SK-N-SH (cell line): ENCODE data around the gene FBXL22.

Source experiments
- EP300 ChIP-seq, 2 experiments: IDR thresholded peaks; 2 replicates each; pipeline versions ENCODE4 v1.4.0 to v1.6.1; 2012; ENCODE audit warnings: borderline replicate concordance in 1 of 2, low read depth in 1 of 2, low read length in 1 of 2
- EZH2phosphoT487 ChIP-seq: fragments of 200-600 bp; sonication (generic); IDR thresholded peaks from 2 replicates; pipeline ENCODE4 v1.6.1; 2017; ENCODE audit warnings: low read depth, mixed run types, mild to moderate bottlenecking, antibody characterized with exemption, moderate library complexity, borderline replicate concordance
- NFIC ChIP-seq: IDR thresholded peaks from 2 replicates; pipeline ENCODE4 v1.4.0; 2012; ENCODE audit warnings: borderline replicate concordance
- NRF1 ChIP-seq: IDR thresholded peaks from 2 replicates; pipeline ENCODE4 v1.6.1; 2012; ENCODE audit warnings: low read depth, mild to moderate bottlenecking, low read length
- POLR2AphosphoS5 ChIP-seq: IDR thresholded peaks from 2 replicates; pipeline ENCODE4 v1.6.1; 2012; ENCODE audit warnings: low read depth, low read length
- RFX5 ChIP-seq: IDR thresholded peaks from 2 replicates; pipeline ENCODE4 v1.6.1; 2012; ENCODE audit warnings: mild to moderate bottlenecking, improper control_type of control experiment, low read length
- SMC3 ChIP-seq: IDR thresholded peaks from 2 replicates; pipeline ENCODE4 v1.6.1; 2012; ENCODE audit warnings: low read depth, low read length, improper control_type of control experiment
- TCF12 ChIP-seq: IDR thresholded peaks from 2 replicates; pipeline ENCODE4 v1.4.0; 2012
- TF ChIP-seq, protein P1 (sequence below): fragments of 200-600 bp; sonication (generic); IDR thresholded peaks from 2 replicates; pipeline ENCODE4 v1.6.1; 2017; ENCODE audit warnings: antibody characterized with exemption, mild to moderate bottlenecking, moderate library complexity
- TF ChIP-seq, protein P2 (sequence below): fragments of 150-350 bp; IDR thresholded peaks from 2 replicates; pipeline ENCODE4 v1.6.1; 2016; ENCODE audit warnings: mild to moderate bottlenecking, low read depth, low read length

DNA sequence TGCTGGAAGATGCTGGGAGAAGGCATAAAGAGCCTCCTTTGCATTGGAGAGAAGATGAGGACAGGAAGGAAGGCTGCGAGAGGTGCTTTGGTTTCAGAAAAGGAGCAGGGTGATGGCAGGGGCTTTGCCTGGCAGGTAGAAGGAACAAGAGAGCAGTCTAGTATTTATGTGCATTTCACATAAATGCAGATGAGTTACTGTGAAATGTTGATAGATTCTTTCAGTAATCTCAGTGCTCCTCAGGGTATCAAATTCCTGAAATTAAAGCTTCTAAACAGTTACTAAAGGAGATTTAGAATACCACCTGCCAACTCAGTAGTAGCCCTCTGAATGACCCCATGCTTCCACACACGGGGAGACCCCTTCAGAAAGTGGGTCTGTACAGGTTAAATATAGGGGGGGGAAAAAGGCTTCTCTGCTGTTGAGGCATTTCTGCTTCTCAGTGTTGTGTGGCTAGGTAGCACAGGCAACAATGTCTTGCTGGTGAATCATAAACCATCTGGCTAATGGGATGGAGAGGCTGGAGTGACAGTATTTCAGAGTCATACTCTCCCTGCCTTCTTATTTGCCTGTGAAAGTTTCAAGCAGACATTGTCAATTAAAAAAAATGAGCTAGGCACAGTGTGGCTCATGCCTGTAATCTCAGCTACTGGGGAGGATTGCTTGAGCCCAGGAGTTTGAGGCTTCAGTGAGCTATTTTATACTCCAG is 14.3 kb upstream of the FBXL22 start:
- TF ChIP-seq, protein P1, sequence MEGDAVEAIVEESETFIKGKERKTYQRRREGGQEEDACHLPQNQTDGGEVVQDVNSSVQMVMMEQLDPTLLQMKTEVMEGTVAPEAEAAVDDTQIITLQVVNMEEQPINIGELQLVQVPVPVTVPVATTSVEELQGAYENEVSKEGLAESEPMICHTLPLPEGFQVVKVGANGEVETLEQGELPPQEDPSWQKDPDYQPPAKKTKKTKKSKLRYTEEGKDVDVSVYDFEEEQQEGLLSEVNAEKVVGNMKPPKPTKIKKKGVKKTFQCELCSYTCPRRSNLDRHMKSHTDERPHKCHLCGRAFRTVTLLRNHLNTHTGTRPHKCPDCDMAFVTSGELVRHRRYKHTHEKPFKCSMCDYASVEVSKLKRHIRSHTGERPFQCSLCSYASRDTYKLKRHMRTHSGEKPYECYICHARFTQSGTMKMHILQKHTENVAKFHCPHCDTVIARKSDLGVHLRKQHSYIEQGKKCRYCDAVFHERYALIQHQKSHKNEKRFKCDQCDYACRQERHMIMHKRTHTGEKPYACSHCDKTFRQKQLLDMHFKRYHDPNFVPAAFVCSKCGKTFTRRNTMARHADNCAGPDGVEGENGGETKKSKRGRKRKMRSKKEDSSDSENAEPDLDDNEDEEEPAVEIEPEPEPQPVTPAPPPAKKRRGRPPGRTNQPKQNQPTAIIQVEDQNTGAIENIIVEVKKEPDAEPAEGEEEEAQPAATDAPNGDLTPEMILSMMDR: no peak
- no peak for TF ChIP-seq POLR2AphosphoS5
- no peak for TF ChIP-seq RFX5
- TF ChIP-seq NRF1: no peak
- no peak for TF ChIP-seq EP300 (IDR thresholded peaks at IDR 0.05; ENCODE audit: borderline replicate concordance in 1 of 2, low read depth in 1 of 2, low read length in 1 of 2)
- TF ChIP-seq TCF12: peak; percentile 57
- no peak for TF ChIP-seq EZH2phosphoT487
- TF ChIP-seq, protein P2, sequence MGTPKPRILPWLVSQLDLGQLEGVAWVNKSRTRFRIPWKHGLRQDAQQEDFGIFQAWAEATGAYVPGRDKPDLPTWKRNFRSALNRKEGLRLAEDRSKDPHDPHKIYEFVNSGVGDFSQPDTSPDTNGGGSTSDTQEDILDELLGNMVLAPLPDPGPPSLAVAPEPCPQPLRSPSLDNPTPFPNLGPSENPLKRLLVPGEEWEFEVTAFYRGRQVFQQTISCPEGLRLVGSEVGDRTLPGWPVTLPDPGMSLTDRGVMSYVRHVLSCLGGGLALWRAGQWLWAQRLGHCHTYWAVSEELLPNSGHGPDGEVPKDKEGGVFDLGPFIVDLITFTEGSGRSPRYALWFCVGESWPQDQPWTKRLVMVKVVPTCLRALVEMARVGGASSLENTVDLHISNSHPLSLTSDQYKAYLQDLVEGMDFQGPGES: no peak
- no peak for TF ChIP-seq NFIC
- no peak for TF ChIP-seq SMC3
